IPS-NIHi11 (cell line): ENCODE data around the gene NFIL3.
A peak's percentile ranks its signal among the peaks of the same experiment; 100 is the strongest.
"Not testable (repeated sequence)": the region's sequence is repeated elsewhere in the genome, so short reads cannot be mapped to it uniquely, and the experiment has no call there.

Experiments
- DNase-seq: peaks from one replicate; pipeline ENCODE4 v3.0.0; 2012; ENCODE audit warnings: mixed read lengths, low spot score

Gene NFIL3

GRCh38 chr9:91423785-91424402, at the start of gene NFIL3:
NFIL3 (minus strand) TSS chr9:91423832; CDS start chr9:91410734, 13,098 bp downstream.
- peak; percentile 95 for DNase-seq

- DNase-seq, result not testable (repeated sequence)
Observed at GRCh38 chr9:91471524-91471923, 47.9 kb upstream of the NFIL3 start.

- no peak for DNase-seq
Observed at GRCh38 chr9:91465420-91465819, 41.8 kb upstream of the NFIL3 start.

- DNase-seq, result no peak
Observed at GRCh38 chr9:91458906-91459305, 35.3 kb upstream of the NFIL3 start.

- no peak for DNase-seq
Observed at GRCh38 chr9:91452844-91453243, 29.2 kb upstream of the NFIL3 start.

GRCh38 chr9:91451431-91452270, 28.0 kb upstream of the NFIL3 start:
- DNase-seq, result no peak

- no peak for DNase-seq
Observed at GRCh38 chr9:91445135-91445534, 21.5 kb upstream of the NFIL3 start.

GRCh38 chr9:91443994-91444392, 20.4 kb upstream of the NFIL3 start:
- DNase-seq, result no peak

GRCh38 chr9:91443321-91443993, 19.8 kb upstream of the NFIL3 start:
- no peak for DNase-seq

- DNase-seq, result no peak
Observed at GRCh38 chr9:91436841-91437240, 13.2 kb upstream of the NFIL3 start.

GRCh38 chr9:91433180-91433579, 9.5 kb upstream of the NFIL3 start:
- peak; percentile 22 for DNase-seq

- no peak for DNase-seq
Observed at GRCh38 chr9:91431485-91431884, 7.9 kb upstream of the NFIL3 start.

- no peak for DNase-seq
Observed at GRCh38 chr9:91429501-91429900, 5.9 kb upstream of the NFIL3 start.

GRCh38 chr9:91428927-91429351, 5.3 kb upstream of the NFIL3 start:
- no peak for DNase-seq

- DNase-seq, result no peak
Observed at GRCh38 chr9:91428436-91428835, 4.8 kb upstream of the NFIL3 start.

- DNase-seq, result no peak
Observed at GRCh38 chr9:91427873-91428272, 4.2 kb upstream of the NFIL3 start.

- peak; percentile 29 for DNase-seq
Observed at GRCh38 chr9:91426123-91426745, 2.6 kb upstream of the NFIL3 start.

- no peak for DNase-seq
Observed at GRCh38 chr9:91425271-91425670, 1.6 kb upstream of the NFIL3 start.

- peak; percentile 26 for DNase-seq
Observed at GRCh38 chr9:91424403-91425176, 958 bp upstream of the NFIL3 start.

- peak; percentile 61 for DNase-seq
Observed at GRCh38 chr9:91422758-91423711, 597 bp downstream of the NFIL3 start.
